GDM1 (cell line): Measurements from ENCODE around the gene IGFBP6.
"Not testable (repeated sequence)": the region's sequence is repeated elsewhere in the genome, so short reads cannot be mapped to it uniquely, and the experiment has no call there.

ENCODE experiments used
- DNase-seq: peaks from one replicate; lab custom pipeline; 2025; lab: John Stamatoyannopoulos, UW

IGFBP6 gene

DNA sequence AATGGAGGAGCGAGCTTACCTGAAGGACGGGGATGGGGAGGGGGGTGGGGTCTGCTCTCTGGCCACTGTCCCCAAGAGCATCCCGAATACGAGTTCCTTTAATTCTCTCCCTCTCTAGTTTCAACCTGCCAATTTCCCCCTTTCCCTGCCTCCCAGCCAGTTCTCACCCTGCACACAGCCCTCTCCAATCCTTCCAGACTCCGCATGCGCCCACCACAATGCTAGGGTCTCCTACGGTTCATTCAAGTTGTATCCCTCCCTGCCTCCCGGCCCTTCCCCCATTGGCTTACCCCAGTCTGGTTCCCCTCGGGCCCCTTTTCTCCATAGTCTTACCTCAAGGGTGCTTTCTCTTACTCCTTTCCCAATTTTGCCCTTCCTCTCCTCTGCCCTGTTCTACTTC is 708 bp upstream of the IGFBP6 start:
- no peak for DNase-seq

DNA sequence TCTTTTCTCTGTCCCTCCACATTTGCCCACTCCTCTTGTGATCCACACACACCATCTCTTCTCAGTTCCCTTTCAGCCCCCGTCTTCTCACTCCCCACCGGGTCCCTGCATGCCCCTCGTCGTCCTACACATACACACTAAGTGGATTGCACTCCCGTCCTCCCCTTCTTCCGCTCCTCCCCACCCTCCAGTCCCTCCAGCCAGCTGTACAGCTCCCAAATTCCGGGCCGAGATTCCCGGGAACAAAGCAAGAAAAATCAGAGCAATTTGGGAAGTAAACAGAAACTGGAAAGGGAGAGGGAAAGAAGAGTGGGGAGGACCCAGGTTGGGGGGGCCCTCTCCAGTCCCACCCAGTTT is 282 bp upstream of the IGFBP6 start:
- DNase-seq: no peak

DNA sequence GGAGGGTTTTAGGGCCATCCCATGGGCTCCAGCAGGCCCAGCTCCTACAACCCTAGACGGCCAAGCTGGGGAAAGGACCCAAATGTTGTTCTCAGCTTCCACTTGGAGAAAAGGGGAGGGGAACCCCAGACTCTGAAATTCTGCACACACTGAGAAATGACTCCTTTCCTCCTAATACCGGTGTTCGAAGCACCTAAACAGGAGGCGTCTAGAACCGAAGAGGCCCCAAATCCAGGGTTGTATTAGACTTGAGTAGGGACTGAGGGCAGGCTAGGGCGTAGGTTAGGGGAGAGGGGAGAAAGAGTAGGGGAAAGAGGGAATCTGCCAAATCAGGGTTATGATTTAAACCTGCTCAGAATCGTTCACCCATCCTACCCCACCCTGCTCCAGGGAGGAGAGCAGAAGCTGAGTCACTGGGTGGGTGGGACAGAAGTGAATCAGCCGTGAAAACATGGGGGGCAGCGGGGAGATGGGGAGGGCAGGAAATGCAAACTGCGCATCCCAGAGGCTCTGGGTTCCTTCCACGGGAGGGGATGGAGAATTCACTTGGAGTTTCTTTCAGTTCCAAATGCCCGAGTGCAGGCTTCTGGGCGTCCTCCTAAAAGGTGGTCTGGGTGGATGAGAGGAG is 1.0 kb downstream of the IGFBP6 start:
- DNase-seq: no peak

DNA sequence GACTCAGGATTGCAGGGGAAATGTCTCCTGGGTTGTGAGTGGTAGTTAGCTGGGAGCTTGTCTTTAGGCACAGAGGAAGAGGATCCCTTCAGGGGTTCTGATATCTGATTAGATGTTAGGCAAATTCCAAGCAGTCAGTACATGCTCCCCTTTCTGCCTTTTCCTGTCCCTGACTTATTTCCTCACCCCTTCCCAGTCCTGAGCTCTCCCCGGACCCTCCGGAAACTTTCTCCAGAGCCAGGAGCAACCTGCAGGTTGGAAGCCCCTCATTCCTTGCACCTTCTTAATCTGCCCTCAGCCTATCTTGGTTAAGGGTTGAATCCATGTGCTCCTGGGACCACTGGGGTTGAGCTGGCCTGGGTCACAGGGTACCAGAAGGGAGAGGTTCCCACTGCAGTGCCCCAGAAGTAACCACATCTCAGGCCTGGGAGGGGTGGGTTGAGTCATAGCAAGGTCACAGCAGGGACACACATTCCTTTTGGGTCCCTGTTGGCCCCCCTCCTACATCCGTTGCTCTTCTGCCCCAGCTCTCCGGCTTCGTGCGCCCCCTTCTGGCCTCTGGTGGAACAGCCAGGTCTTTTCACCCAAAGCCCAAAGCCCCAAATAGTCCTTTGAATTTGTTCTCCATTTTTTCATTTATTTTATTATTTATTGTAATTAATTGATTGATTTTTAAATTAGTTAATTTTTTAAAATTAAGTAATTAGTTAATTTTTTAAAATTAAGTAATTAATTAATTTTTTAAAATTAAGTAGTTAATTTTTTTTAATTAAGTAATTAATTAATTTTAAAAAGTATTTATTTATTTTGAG is 1.8 kb downstream of the IGFBP6 start:
- peak; percentile 73 for DNase-seq

DNA sequence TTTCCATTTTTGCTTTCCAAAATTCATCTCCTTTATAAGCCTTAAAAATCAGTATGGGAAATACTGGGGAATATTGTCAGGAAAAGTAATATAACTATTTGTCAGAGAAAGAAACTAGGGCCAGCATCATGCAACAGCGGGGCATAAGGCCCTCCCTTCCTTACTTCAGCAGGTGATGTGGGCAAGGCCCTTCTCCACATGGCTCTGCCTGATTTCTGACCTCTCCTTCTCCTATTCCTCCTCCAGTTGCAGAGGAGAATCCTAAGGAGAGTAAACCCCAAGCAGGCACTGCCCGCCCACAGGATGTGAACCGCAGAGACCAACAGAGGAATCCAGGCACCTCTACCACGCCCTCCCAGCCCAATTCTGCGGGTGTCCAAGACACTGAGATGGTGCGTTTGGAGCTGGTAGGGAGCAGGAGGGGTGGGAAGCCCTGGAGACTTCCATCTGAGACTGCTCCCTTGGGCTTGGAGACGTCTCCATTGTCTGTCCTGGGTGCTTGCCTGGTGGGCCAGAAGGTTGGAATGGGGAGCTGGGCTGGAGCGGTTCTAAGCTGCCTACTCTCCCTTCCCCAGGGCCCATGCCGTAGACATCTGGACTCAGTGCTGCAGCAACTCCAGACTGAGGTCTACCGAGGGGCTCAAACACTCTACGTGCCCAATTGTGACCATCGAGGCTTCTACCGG is 3.1 kb downstream of the IGFBP6 start:
- no peak for DNase-seq

DNA sequence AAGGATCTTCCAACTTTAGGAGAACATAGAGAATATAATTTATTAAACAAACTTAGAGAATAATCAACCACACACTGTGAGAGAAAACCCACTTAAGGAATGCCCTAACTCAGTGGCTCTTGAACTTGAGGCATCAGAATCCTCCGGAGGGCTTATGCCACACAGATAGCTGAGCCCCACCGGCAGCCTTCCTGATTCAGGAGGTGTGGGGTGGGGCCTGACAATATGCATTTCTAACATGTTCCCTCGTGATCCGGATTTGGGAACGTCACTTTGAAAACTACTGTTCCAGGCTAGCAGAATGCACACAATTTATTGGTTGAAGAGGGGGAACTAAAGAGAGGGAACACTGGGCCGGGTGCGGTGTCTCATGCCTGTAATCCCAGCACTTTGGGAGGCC is 3.8 kb downstream of the IGFBP6 start:
- DNase-seq: no peak

DNA sequence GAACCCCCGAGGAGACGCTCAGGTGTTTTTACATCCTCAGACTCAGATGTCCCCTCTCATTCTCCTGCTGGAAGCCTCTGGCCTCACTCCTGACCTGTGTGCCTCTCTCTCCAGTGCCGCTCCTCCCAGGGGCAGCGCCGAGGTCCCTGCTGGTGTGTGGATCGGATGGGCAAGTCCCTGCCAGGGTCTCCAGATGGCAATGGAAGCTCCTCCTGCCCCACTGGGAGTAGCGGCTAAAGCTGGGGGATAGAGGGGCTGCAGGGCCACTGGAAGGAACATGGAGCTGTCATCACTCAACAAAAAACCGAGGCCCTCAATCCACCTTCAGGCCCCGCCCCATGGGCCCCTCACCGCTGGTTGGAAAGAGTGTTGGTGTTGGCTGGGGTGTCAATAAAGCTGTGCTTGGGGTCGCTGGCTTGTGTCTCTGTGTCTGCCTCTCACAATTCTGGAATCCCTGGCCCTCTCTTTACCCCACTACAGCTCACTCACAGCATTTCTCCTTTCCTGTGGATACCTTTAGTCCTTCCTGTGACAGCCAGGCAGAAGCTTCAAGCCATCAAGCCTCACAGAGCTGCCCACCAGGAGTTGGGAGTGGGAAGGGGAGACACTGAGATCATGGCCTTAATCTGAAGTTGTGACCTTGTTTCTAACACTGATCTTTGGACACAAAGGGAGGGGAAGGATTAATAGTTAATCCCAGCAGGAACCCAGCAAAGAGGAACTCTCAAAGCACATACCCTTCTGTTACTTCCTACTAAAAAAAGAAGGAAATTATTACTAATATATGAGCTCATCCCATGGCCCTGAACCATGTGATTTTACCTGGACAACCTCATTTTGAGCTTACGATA is 4.7 kb downstream of the IGFBP6 start:
- no peak for DNase-seq

DNA sequence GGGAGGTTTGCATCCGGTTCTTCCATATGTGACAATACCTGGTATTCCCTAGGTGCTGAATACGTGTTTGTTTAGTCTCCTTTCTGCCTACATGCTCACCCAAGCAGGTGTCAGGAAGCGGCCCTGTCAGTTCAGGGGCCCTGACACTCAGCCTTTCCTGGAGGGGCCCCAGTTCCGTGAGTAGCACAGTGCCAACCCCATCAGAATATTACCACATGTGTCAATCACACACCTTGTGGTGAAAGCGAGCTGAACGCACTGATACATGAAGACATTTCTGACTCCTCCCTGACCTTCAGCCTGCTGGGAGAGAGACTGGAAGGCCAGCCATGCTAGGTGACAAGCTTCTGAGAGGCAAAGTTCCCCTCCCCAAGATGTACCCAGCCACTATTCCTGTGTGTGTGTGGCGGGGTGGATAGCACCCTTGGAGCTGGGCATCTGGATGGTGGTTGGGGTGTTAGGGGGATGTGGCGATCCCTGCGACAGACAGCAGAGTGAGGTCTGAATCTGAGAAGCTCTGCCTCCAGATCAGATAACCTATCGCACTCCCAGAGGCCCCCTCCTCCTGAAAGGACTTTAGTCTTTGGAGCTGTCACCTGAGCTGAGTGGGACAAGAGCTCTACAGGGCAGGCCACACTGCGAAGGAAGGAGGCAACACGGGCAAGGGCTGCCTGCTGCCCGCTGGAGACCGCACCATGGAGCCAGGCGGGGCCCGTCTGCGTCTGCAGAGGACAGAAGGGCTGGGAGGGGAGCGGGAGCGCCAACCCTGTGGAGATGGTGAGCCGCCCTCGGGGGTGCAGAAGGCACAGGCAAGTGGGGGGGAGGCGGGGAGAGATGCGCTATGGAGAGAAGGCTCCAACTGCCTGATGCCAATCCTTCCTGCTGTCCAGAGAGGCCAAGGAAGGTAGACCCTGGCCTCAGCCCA is 5.7 kb downstream of the IGFBP6 start, which contains the start of gene SOAT2:
Gene SOAT2 (plus strand): TSS at position 604 of the 925 bp plus-strand sequence. CDS start 92 bp downstream, at position 696.
- no peak for DNase-seq

DNA sequence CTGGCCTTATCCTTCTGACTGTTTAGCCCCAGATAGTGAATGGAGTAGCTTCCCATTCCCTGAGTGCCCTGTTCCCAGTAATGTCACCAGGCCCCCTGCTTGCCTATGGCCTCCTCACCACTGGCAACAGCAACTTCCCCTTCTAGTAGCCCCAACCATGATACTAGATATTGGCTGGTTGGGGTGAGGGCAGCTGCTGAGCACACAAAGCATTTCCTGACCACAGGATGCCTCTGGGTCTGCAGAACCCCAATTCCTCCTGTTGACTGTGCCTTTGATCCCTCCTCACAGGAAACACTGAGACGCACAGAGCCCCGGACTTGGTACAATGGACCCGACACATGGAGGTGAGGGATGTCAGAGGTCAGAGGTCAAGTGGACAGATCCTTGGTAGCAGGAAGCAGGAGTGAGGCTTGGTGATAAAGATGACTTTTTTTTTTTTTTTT is 6.4 kb downstream of the IGFBP6 start:
- peak; percentile 64 for DNase-seq

DNA sequence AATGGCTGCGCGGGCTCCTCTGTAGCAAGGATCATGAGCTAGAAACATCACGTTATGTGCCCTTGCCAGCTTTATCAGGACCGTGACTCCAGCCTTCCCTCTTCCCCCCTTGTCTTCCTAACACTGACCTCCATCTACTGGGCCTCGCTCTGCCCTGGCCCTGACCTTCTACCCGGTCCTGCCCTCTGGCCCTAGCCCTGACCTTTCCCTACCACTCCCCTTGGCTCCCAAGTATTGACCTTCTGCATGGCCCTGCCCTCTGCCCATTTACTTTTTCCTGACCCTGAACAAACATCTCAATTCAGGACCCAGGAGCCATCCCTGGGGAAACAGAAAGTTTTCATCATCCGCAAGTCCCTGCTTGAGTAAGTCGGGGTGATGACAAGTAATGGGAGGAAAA is 7.8 kb downstream of the IGFBP6 start:
- no peak for DNase-seq

DNA sequence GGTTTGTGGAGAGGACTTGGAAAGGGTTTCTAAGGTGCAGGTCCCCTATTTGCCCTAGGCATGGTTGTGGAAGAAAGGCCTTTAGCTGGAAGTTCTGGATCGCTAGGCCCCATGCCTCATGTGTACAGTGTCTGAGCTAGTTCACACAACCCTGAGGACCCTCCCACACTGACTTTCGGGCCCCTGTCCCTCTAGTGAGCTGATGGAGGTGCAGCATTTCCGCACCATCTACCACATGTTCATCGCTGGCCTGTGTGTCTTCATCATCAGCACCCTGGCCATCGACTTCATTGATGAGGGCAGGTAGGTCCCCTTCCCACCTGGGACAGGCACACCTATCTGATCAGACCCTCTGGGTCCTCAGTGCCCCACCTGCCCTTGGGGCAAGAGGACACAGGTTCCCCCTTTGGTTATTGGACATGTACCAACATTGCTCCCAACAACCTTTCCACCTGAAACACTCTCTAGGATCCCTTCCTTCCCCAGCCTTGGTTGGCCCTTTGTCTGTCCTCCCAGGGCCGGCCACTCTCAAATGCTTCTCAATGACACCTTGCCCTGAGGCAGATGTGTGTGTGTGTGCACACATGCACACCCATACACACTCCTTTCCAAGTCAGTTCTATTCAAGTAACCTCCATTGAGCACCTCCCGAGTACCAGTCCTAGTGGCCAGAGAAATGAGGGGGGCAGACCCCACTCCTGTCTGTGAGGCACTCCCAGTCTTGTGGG is 8.4 kb downstream of the IGFBP6 start:
- no peak for DNase-seq

DNA sequence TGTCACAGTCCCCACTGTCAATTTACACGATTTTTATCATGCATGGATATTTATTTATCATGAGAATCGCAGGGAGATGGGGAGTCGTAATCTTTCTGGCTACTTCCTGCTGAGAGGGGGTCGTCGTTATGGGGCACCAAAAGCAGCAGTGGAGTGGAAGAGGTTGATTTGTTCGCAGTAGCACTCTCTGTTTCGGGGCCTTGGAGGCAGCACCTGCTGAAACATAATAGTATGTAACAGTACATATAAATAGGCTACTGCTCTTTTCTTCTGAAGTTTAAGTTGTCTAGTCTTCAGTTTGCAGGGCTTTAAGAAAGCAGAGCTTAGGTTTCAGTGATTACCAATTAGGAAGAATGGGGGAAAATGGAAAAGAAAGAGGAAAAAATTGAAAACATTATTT is 9.7 kb downstream of the IGFBP6 start:
- no peak for DNase-seq

DNA sequence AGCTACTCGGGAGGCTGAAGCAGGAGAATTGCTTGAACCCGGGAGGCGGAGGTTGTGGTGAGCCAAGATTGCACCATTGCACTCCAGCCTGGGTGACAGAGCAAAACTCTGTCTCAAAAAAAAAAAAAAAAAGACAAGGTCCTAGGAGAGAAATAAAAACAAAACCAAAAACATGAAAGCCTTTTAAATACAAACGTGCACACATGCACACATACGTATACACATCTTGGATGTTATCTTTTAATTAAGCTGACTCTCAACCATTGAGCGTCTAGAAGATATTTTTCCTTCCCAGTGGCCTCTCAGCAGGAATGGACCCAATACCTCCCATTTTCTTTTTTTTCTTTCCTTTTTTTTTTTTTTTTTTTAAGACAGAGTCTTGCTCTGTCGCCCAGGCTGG is 15.0 kb downstream of the IGFBP6 start:
- not testable (repeated sequence) for DNase-seq

DNA sequence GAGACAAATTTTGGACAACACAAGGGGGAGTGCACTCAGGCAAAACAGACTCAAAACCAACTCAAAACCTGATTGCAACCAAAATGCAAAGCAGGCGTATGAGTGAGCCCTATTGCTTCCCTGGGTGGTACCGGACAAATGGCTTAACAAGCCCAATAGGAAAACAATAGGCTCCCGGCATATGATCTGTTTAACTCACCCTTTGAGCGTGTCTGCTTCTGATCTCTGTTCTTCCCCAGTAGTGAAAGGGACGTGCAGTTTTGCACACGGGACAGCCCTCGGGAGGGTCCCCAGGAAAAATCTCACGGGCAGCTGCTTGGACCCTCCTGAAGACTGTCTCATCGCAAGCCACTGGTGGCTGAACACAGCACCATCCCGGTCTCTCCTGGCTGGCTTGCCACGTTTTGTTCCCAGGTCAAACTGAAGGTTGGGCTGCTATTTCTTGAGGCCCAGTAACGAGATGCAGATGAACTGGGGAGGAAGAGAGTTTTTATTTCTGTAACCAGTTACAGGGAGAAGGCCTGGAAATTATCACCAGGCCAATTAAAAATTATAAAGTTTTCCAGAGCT is 15.8 kb downstream of the IGFBP6 start:
- no peak for DNase-seq

DNA sequence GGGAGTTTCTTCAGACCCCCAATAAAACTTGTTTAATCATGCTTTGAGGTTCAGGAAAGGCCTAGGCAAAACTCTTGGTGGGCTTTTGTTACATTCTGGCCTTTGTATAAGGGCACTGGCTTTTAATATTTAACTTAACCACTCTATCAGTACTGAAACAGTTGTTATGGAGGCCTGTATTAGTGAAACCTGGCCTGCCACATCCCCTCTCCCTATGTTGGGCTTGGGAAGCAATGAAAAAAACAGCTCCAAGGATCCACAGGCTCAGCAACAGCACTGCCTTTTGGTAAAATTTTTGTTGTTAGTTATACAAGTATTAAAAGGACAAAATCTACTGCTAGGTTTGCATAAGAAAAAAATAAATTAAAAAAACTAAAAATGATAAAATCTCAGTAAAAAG is 16.5 kb downstream of the IGFBP6 start:
- DNase-seq: no peak

DNA sequence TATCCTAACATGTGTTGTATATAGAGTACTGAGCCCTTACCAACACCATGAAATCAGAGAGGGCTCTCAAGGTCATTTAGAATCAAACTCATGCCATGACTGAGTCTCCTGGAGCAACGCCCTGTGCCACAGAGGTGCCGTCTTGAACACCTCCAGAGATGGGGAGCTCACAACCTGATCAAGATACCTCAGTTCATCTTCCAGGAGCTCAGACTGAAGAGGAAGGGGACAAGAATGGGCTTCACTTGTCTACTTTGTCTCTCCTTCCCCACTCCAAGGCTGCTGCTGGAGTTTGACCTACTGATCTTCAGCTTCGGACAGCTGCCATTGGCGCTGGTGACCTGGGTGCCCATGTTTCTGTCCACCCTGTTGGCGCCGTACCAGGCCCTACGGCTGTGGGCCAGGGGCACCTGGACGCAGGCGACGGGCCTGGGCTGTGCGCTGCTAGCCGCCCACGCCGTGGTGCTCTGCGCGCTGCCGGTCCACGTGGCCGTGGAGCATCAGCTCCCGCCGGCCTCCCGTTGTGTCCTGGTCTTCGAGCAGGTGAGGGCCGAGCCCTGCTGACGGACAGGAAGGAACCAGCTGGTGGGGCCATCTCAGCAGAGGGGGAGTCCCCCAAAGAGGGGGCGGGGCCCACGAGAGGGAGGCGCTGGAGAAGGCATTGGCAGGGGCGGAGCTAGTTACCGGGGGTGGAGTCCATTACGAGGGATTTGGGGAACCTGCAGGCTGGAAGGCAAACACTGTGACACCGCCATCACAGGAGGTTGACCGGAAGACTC is 17.8 kb downstream of the IGFBP6 start:
- DNase-seq: no peak

DNA sequence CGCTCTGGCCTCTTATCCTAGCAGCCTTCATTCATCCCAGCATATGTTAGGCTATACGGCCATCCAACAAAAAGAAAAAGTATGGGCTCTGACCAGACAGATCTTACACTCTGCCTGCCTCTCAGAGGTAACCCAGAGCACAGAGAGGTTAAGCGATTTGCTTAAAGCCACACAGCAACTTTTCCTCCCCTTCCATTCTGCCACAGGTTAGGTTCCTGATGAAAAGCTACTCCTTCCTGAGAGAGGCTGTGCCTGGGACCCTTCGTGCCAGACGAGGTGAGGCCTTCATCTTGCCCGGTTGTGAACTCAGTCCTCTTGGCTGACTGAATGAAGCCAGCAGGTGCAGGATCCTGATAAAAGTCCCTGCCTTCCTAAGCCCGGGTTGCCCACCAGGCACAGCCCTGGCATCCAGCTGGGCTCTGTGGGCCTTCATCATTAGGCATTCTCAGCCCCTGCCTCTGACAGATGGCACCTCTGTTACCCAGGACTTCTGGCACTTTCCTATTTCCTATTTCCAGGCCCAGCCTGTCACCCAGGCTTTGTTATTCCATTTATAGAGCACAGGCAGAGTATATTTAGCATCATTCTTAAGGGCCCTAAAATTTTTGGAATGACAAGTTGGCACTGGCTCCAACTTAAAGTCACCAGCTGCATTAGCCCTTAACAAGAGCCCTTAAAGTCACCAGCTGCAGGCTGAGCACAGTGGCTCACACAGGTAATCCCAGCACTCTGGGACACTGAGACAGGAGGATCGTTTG is 18.6 kb downstream of the IGFBP6 start:
- DNase-seq: no peak

DNA sequence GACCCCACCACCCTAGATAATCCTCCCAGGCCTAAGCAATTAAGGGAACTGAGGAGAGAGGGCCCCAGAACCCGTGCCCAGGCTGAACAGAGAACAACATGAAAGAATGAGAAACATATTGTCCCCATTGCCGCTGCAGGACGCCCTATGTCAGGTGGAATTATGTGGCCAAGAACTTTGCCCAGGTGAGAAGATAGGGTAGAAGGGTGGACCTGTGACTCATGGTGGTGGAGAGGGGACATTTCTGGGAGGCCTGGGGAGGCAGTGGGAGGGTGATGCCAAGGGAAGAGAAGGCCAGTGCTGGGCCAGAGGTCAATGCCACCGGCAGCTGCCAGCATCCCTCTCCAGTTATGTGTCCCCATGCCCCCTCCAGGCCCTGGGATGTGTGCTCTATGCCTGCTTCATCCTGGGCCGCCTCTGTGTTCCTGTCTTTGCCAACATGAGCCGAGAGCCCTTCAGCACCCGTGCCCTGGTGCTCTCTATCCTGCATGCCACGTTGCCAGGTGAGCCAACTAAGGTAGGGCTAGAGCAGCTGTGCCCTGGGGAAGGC is 21.4 kb downstream of the IGFBP6 start:
- DNase-seq: no peak
